Parathyroid adenoma (tissue), 2 donors: ENCODE data around the gene MATN3.

Source experiments
- H2AFZ ChIP-seq: fragments of 300-600 bp; sonication (generic); one replicate; pipeline ENCODE4 v1.7.0; 2017; ENCODE audit warnings: antibody characterized with exemption, mild to moderate bottlenecking
- H3K27ac ChIP-seq: fragments of 300-600 bp; sonication (generic); one replicate; pipeline ENCODE4 v1.7.0; 2017
- H3K27me3 ChIP-seq: fragments of 300-600 bp; sonication (generic); one replicate; pipeline ENCODE4 v1.7.0; 2017; ENCODE audit warnings: low read length; ENCODE audit not compliant: control insufficient read depth, insufficient read depth
- H3K36me3 ChIP-seq: fragments of 300-600 bp; sonication (generic); one replicate; pipeline ENCODE4 v1.7.0; 2017; ENCODE audit warnings: low read length; ENCODE audit not compliant: control insufficient read depth, insufficient read depth
- H3K4me1 ChIP-seq: fragments of 300-600 bp; sonication (generic); one replicate; pipeline ENCODE4 v1.7.0; 2017; ENCODE audit warnings: control low read depth
- H3K4me2 ChIP-seq: fragments of 300-600 bp; sonication (generic); one replicate; pipeline ENCODE4 v1.7.0; 2017; ENCODE audit warnings: low read length
- H3K4me3 ChIP-seq: fragments of 300-600 bp; sonication (generic); one replicate; pipeline ENCODE4 v1.7.0; 2017; ENCODE audit warnings: low read depth, low read length
- H3K79me2 ChIP-seq: fragments of 300-600 bp; sonication (generic); one replicate; pipeline ENCODE4 v1.7.0; 2017; ENCODE audit warnings: control low read depth
- H3K9ac ChIP-seq: fragments of 300-600 bp; sonication (generic); one replicate; pipeline ENCODE4 v1.7.0; 2017; ENCODE audit warnings: mild to moderate bottlenecking
- H3K9me3 ChIP-seq: fragments of 300-600 bp; sonication (generic); one replicate; pipeline ENCODE4 v1.7.0; 2017; ENCODE audit warnings: low read length; ENCODE audit not compliant: control insufficient read depth
- CTCF ChIP-seq: fragments of 300-600 bp; sonication (generic); IDR thresholded peaks from one replicate; pipeline ENCODE4 v1.7.0; 2017; ENCODE audit warnings: antibody characterized with exemption, mild to moderate bottlenecking
- donor health status: primary hyperparathyroidism.

MATN3 gene

GRCh38 chr2:19943189-19943588 is 69.3 kb downstream of the MATN3 start:
- Histone ChIP-seq H3K4me3 (no peak overlapping the region), H3K9me3 (no peaks in the 10 kb centered on the region), H3K9ac (no peak overlapping the region), H3K4me1 (no peaks in the 10 kb centered on the region), H3K4me2 (no peak overlapping the region), H3K27me3 (no peaks in the 10 kb centered on the region), H3K27ac (no peak overlapping the region), H3K36me3 (no peaks in the 10 kb centered on the region), H2AFZ (no peak overlapping the region), H3K79me2 (no peaks in the 10 kb centered on the region)
- no peak for TF ChIP-seq CTCF

GRCh38 chr2:19942199-19942598 is 70.3 kb downstream of the MATN3 start:
- Histone ChIP-seq H2AFZ (no peak overlapping the region), H3K4me3 (no peak overlapping the region), H3K27ac (no peak overlapping the region), H3K27me3 (no peaks in the 10 kb centered on the region), H3K79me2 (no peaks in the 10 kb centered on the region), H3K36me3 (no peaks in the 10 kb centered on the region), H3K4me1 (no peaks in the 10 kb centered on the region), H3K4me2 (no peak overlapping the region), H3K9me3 (no peaks in the 10 kb centered on the region), H3K9ac (no peak overlapping the region)
- no peak for TF ChIP-seq CTCF
